GM23248 (cell line): ENCODE data around the gene RHOC.

Experiments used
- EZH2 ChIP-seq: fragments of 200-600 bp; sonication (generic); IDR thresholded peaks from 2 replicates; pipeline ENCODE4 v1.6.1; 2018; ENCODE audit warnings: antibody characterized with exemption, mild to moderate bottlenecking; ENCODE audit not compliant: insufficient read depth, poor library complexity, severe bottlenecking
- EZH2phosphoT487 ChIP-seq: fragments of 200-600 bp; sonication (generic); IDR thresholded peaks from 2 replicates; pipeline ENCODE4 v1.6.1; 2018; ENCODE audit warnings: antibody characterized with exemption, moderate library complexity, mild to moderate bottlenecking, low read depth; ENCODE audit not compliant: insufficient read depth

DNA sequence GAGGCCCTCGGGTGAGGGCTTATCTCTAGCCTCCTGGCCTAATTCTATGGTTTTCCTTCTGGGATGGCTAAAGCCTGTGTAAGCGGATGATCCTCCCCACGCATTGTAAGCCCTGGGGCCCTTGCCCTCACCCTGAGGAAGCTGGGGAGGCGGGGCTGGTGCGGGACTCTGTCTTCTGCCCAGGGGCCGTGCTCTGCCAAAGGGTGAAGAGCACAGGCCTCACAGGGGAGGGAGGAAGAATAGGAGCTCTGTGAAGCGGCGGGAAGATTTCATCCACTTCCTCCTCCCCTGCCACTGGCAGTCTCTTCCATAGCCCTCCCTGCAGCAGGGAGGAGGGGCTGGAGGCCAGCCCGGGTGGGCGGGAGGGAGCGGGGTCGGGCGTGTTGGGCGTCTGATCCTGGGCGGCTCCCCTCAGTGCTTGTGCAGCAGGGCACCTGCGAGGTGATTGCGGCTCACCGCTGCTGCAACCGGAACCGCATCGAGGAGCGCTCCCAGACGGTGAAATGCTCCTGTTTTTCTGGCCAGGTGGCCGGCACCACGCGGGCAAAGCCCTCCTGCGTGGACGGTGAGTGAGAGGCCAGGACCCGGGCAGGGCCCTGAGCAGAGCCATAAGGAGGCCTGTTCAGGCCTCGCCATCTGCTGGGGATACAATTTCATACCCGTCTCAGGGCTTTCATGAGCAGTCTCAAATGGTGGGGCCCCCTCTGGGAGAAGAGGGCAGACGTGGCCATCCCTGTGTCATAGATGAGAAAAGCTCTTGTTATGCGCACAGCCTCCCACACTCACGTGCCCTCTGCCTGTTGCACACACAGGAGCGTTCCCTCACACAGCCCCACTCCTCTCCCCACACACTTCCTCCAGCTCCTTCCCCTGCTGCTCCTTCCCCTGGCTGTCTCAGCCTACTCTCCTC lies 15.9 kb upstream of the RHOC start:
- TF ChIP-seq EZH2 = no peak
- no peak for TF ChIP-seq EZH2phosphoT487
